H9 (cell line): ENCODE measurements around the gene CCM2. TPM values are rescaled to one million over a fixed set of nuclear protein-coding genes. Genes with fewer than 3 reads are reported as not detected.

Source experiments
- DNase-seq: peaks from one replicate; pipeline ENCODE4 v3.0.0-alpha.2; 2017
- H2AFZ ChIP-seq: one replicate; pipeline ENCODE4 v1.6.1; 2013; ENCODE audit warnings: mild to moderate bottlenecking, low read length, control low read depth, moderate library complexity
- H2AK5ac ChIP-seq: 2 replicates; pipeline ENCODE4 v1.6.1; 2013; ENCODE audit warnings: low read length, control low read depth, mixed read lengths; ENCODE audit not compliant: insufficient read length
- H2BK120ac ChIP-seq: one replicate; pipeline ENCODE4 v1.6.1; 2013; ENCODE audit warnings: low read depth, mild to moderate bottlenecking, low read length, control low read depth, inconsistent platforms; ENCODE audit not compliant: poor library complexity, severe bottlenecking
- H2BK12ac ChIP-seq: 2 replicates; pipeline ENCODE4 v1.6.1; 2013; ENCODE audit warnings: low read length, control low read depth, mixed read lengths, low read depth; ENCODE audit not compliant: insufficient read length
- H2BK15ac ChIP-seq: 2 replicates; pipeline ENCODE4 v1.6.1; 2013; ENCODE audit warnings: low read depth, low read length, control low read depth
- H2BK20ac ChIP-seq: one replicate; pipeline ENCODE4 v1.6.1; 2013; ENCODE audit warnings: low read depth, mild to moderate bottlenecking, low read length, control low read depth, inconsistent platforms; ENCODE audit not compliant: poor library complexity, severe bottlenecking
- H2BK5ac ChIP-seq: 2 replicates; pipeline ENCODE4 v1.6.1; 2013; ENCODE audit warnings: low read length, control low read depth, mixed read lengths; ENCODE audit not compliant: insufficient read length
- H3K14ac ChIP-seq: 2 replicates; pipeline ENCODE4 v1.6.1; 2013; ENCODE audit warnings: low read length, control low read depth; ENCODE audit not compliant: insufficient read depth
- H3K18ac ChIP-seq: 2 replicates; pipeline ENCODE4 v1.6.1; 2013; ENCODE audit warnings: low read depth, mild to moderate bottlenecking, mixed read lengths, low read length, control low read depth; ENCODE audit not compliant: insufficient read length
- H3K23ac ChIP-seq: 2 replicates; pipeline ENCODE4 v1.6.1; 2013; ENCODE audit warnings: low read length, control low read depth, mixed read lengths, low read depth; ENCODE audit not compliant: insufficient read length
- H3K23me2 ChIP-seq: 2 replicates; pipeline ENCODE4 v1.6.1; 2013; ENCODE audit warnings: low read depth, mild to moderate bottlenecking, mixed read lengths, low read length, control low read depth; ENCODE audit not compliant: insufficient read length, poor library complexity, severe bottlenecking
- H3K27ac ChIP-seq: 2 replicates; pipeline ENCODE4 v1.5.1; 2013; ENCODE audit warnings: low read length, control low read depth, mixed read lengths, low read depth; ENCODE audit not compliant: insufficient read length
- H3K27me3 ChIP-seq: 2 replicates; pipeline ENCODE4 v1.6.1; 2013; ENCODE audit warnings: low read length, control low read depth, inconsistent platforms; ENCODE audit not compliant: insufficient read depth
- H3K4ac ChIP-seq: 2 replicates; pipeline ENCODE4 v1.6.1; 2013; ENCODE audit warnings: low read depth, mild to moderate bottlenecking, control low read depth, inconsistent platforms, low read length, moderate library complexity
- H3K4me1 ChIP-seq: 2 replicates; pipeline ENCODE4 v1.6.1; 2013; ENCODE audit warnings: low read length, control low read depth, inconsistent platforms; ENCODE audit not compliant: insufficient read depth
- H3K4me2 ChIP-seq: 2 replicates; pipeline ENCODE4 v1.6.1; 2013; ENCODE audit warnings: low read length, control low read depth, mixed read lengths; ENCODE audit not compliant: insufficient read length, insufficient read depth
- H3K56ac ChIP-seq: 2 replicates; pipeline ENCODE4 v1.6.1; 2013; ENCODE audit warnings: low read depth, mild to moderate bottlenecking, mixed read lengths, low read length, control low read depth; ENCODE audit not compliant: insufficient read length
- H3K79me1 ChIP-seq: 2 replicates; pipeline ENCODE4 v1.6.1; 2013; ENCODE audit warnings: low read depth, mild to moderate bottlenecking, moderate library complexity, low read length, control low read depth, inconsistent platforms; ENCODE audit not compliant: insufficient read depth, poor library complexity, severe bottlenecking
- H3K79me2 ChIP-seq: 2 replicates; pipeline ENCODE4 v1.6.1; 2013; ENCODE audit warnings: low read length, control low read depth, inconsistent platforms; ENCODE audit not compliant: insufficient read depth
- H3K9ac ChIP-seq: 2 replicates; pipeline ENCODE4 v1.6.1; 2013; ENCODE audit warnings: low read length, control low read depth, mixed read lengths; ENCODE audit not compliant: insufficient read length; ENCODE audit errors: extremely low read depth
- H3K9me3 ChIP-seq: one replicate; pipeline ENCODE4 v1.6.1; 2013; ENCODE audit warnings: low read depth, low read length, inconsistent platforms; ENCODE audit not compliant: control insufficient read depth
- H3T11ph ChIP-seq: one replicate; pipeline ENCODE4 v1.6.1; 2013; ENCODE audit warnings: mild to moderate bottlenecking, low read length, control low read depth, inconsistent platforms
- H4K20me1 ChIP-seq: one replicate; pipeline ENCODE4 v1.6.1; 2013; ENCODE audit not compliant: control insufficient read depth, insufficient read length, insufficient read depth
- H4K5ac ChIP-seq: 2 replicates; pipeline ENCODE4 v1.6.1; 2013; ENCODE audit warnings: low read depth, mild to moderate bottlenecking, mixed read lengths, low read length, control low read depth; ENCODE audit not compliant: insufficient read length
- H4K8ac ChIP-seq: replicated peaks from 2 replicates; pipeline ENCODE4 v1.6.1; 2013; ENCODE audit warnings: low read length, control low read depth, mixed read lengths, low read depth; ENCODE audit not compliant: insufficient read length
- H4K91ac ChIP-seq: 2 replicates; pipeline ENCODE4 v1.6.1; 2013; ENCODE audit warnings: low read depth, mild to moderate bottlenecking, moderate library complexity, mixed read lengths, low read length, control low read depth; ENCODE audit not compliant: insufficient read length
- H3K27ac Mint-ChIP-seq, 3 experiments: 2 replicates in 2 of 3; 3 replicates in 1 of 3; pipeline ENCODE4 v1.8.0; 2020 to 2021; ENCODE audit warnings: mixed read lengths in 3 of 3, mild to moderate bottlenecking in 1 of 3, moderate library complexity in 1 of 3
- H3K27me3 Mint-ChIP-seq: 2 replicates; pipeline ENCODE4 v1.8.0; 2021; ENCODE audit warnings: low read depth, mild to moderate bottlenecking, moderate library complexity, mixed read lengths
- H3K36me3 Mint-ChIP-seq, 3 experiments: 2 replicates in 2 of 3; 3 replicates in 1 of 3; pipeline ENCODE4 v1.8.0; 2020 to 2021; ENCODE audit warnings: low read depth in 3 of 3, mixed read lengths in 3 of 3; ENCODE audit not compliant: insufficient read depth in 1 of 3
- H3K4me1 Mint-ChIP-seq, 2 experiments: 2 replicates each; pipeline ENCODE4 v1.8.0; 2020; ENCODE audit warnings: mixed read lengths in 2 of 2
- H3K4me3 Mint-ChIP-seq, 2 experiments: 2 replicates in 1 of 2; 3 replicates in 1 of 2; pipeline ENCODE4 v1.8.0; 2020 to 2021; ENCODE audit warnings: mild to moderate bottlenecking in 2 of 2, mixed read lengths in 2 of 2, moderate library complexity in 1 of 2
- H3K9me3 Mint-ChIP-seq, 2 experiments: 2 replicates in 1 of 2; 3 replicates in 1 of 2; pipeline ENCODE4 v1.8.0; 2020; ENCODE audit warnings: mild to moderate bottlenecking in 2 of 2, mixed read lengths in 2 of 2, moderate library complexity in 1 of 2
- WGBS: extraction: QIAGEN DNeasy Blood & Tissue Kit; methylation state at CpG from one replicate; pipeline ENCODE4 v1.1.7; 2013; ENCODE audit warnings: missing lambda C conversion rate, low lambda C conversion rate, mixed read lengths; ENCODE audit not compliant: insufficient read length; ENCODE audit errors: extremely low coverage; 5-methylcytosine and 5-hydroxymethylcytosine counted together
- total RNA-seq: library from RNA; stranded (reverse); gene quantifications from 2 replicates; pipeline ENCODE4 v1.2.1, GENCODE V29; 2021
- TF ChIP-seq, protein P1 (sequence below): fragments of 200-600 bp; sonication (generic); conservative IDR thresholded peaks from 3 replicates; pipeline ENCODE4 v1.8.0; 2021; ENCODE audit warnings: antibody characterized with exemption, mild to moderate bottlenecking

CCM2 gene
- total RNA-seq, 1 experiment from 2014 or later, result 30.4 TPM

DNA sequence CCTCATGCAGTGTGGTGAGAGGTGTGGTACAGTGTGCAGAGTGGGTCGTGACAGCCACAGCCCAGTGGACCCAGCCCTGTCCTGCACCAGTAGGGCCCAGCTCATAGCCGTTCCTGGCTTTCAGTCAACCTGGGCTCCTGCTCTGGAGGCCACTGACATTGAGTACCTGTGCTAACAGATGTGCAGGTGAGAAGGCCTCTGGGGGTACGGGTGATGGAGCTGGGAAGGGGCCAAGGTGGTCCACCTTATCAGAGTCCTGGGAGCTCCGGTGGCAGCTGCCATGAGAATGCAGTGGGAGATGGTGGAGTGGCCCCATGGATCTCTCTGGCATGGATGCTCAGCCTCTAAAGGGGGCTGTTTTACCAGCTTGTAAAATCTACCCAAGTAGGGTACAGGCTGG, 117.6 kb downstream of the CCM2 start:
- Histone ChIP-seq H3K23ac (no peak overlapping the region), H3T11ph (no peak overlapping the region), H2AK5ac (no peak overlapping the region), H3K4me1 (no peaks in the 10 kb centered on the region), H4K8ac (no peak overlapping the region), H3K4ac (no peak overlapping the region), H3K14ac (no peak overlapping the region), H4K91ac (no peak overlapping the region), H4K20me1 (no peaks in the 10 kb centered on the region), H3K18ac (no peak overlapping the region), H2BK20ac (no peak overlapping the region), H3K23me2 (no peaks in the 10 kb centered on the region), H2BK12ac (no peak overlapping the region), H3K56ac (no peak overlapping the region), H3K4me2 (no peak overlapping the region), H3K27me3 (no peaks in the 10 kb centered on the region), H2BK5ac (no peak overlapping the region), H2BK15ac (no peak overlapping the region), H2BK120ac (no peak overlapping the region), H3K27ac (no peak overlapping the region), H3K79me1 (no peaks in the 10 kb centered on the region), H3K79me2 (no peaks in the 10 kb centered on the region), H3K9me3 (no peaks in the 10 kb centered on the region), H3K9ac (no peak overlapping the region), H4K5ac (no peak overlapping the region), H2AFZ (no peak overlapping the region)
- DNase-seq, result no peak
- Mint-ChIP-seq H3K36me3 (no peaks in the 10 kb centered on the region), H3K9me3 (no peaks in the 10 kb centered on the region), H3K27ac (no peak overlapping the region), H3K4me3 (no peak overlapping the region), H3K4me1 (peaks cover 3% of the 10 kb centered on the region in 2 experiments), H3K27me3 (peaks cover 41% of the 10 kb centered on the region)
- TF ChIP-seq, protein P1, sequence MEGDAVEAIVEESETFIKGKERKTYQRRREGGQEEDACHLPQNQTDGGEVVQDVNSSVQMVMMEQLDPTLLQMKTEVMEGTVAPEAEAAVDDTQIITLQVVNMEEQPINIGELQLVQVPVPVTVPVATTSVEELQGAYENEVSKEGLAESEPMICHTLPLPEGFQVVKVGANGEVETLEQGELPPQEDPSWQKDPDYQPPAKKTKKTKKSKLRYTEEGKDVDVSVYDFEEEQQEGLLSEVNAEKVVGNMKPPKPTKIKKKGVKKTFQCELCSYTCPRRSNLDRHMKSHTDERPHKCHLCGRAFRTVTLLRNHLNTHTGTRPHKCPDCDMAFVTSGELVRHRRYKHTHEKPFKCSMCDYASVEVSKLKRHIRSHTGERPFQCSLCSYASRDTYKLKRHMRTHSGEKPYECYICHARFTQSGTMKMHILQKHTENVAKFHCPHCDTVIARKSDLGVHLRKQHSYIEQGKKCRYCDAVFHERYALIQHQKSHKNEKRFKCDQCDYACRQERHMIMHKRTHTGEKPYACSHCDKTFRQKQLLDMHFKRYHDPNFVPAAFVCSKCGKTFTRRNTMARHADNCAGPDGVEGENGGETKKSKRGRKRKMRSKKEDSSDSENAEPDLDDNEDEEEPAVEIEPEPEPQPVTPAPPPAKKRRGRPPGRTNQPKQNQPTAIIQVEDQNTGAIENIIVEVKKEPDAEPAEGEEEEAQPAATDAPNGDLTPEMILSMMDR, result no peak
- no CpG with 5 or more reads among the region's 4 CpGs for WGBS
